Measurements from ENCODE around the gene ACR.

DNA sequence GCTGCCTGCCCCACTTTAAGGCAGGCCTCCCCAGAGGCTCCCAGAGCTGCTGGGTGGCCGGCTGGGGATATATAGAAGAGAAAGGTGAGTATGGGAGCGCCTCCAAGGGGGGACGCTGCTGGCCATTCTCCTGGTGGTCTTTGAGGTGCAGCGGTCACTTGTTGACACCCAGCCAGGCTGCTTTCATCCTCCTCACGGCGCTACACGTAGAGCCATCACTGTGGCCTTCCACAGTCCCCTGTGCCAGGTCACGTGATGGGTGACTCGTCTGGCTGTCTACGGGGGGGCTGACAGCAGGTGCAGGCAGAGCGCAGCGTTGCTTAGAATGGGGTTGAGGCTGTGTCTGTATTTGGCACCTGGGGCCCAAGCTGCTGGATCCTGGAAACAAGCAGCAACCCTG is 1.9 kb downstream of the ACR start:
- TF ChIP-seq, protein P1, sequence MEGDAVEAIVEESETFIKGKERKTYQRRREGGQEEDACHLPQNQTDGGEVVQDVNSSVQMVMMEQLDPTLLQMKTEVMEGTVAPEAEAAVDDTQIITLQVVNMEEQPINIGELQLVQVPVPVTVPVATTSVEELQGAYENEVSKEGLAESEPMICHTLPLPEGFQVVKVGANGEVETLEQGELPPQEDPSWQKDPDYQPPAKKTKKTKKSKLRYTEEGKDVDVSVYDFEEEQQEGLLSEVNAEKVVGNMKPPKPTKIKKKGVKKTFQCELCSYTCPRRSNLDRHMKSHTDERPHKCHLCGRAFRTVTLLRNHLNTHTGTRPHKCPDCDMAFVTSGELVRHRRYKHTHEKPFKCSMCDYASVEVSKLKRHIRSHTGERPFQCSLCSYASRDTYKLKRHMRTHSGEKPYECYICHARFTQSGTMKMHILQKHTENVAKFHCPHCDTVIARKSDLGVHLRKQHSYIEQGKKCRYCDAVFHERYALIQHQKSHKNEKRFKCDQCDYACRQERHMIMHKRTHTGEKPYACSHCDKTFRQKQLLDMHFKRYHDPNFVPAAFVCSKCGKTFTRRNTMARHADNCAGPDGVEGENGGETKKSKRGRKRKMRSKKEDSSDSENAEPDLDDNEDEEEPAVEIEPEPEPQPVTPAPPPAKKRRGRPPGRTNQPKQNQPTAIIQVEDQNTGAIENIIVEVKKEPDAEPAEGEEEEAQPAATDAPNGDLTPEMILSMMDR (conservative IDR thresholded peaks at IDR 0.05; ENCODE audit: low read depth, low read length) = no peak
- no peak for TF ChIP-seq EZH2 (IDR thresholded peaks at IDR 0.05; ENCODE audit: borderline replicate concordance, low read depth, low read length, poor library complexity, severe bottlenecking)
